Subcutaneous adipose tissue (tissue), 4 donors: Measurements from ENCODE around the gene CAPN2. TPM values are rescaled to one million over a fixed set of nuclear protein-coding genes. Genes with fewer than 3 reads are reported as not detected.

Experiments used
- CTCF ChIP-seq: fragments of 450-650 bp; IDR thresholded peaks from one replicate; pipeline ENCODE4 v1.5.1; 2016; ENCODE audit warnings: low read depth, mild to moderate bottlenecking, control low read depth, antibody characterized with exemption, moderate library complexity
- total RNA-seq, 4 donors: library from RNA; depleted of rRNA; stranded (reverse); fragments of >200 nt; gene quantifications; one replicate each; pipeline ENCODE4 v1.1.0, GENCODE V29; 2016

Gene CAPN2
- total RNA-seq, 4 donors from 2014 or later = 177 to 263 (median 207) TPM

GRCh38 chr1:223729906-223730305 lies 17.6 kb downstream of the CAPN2 start:
- TF ChIP-seq CTCF = no peak

GRCh38 chr1:223730479-223731132 lies 18.3 kb downstream of the CAPN2 start:
- no peak for TF ChIP-seq CTCF

GRCh38 chr1:223731133-223731770 lies 18.9 kb downstream of the CAPN2 start:
- no peak for TF ChIP-seq CTCF

GRCh38 chr1:223732993-223733798 lies 20.9 kb downstream of the CAPN2 start:
- no peak for TF ChIP-seq CTCF

GRCh38 chr1:223733898-223734852 lies 21.8 kb downstream of the CAPN2 start:
- no peak for TF ChIP-seq CTCF

GRCh38 chr1:223737342-223737741 lies 25.0 kb downstream of the CAPN2 start:
- TF ChIP-seq CTCF = no peak
